Chondrocyte (in vitro differentiated cells): ENCODE measurements around the gene GLUD2. TPM values are rescaled to one million over a fixed set of nuclear protein-coding genes. Genes with fewer than 3 reads are reported as not detected.

Experiments used
- DNase-seq: peaks from one replicate; pipeline ENCODE4 v3.0.0; 2021; ENCODE audit warnings: mixed read lengths, low spot score
- H3K27ac Mint-ChIP-seq: one replicate; pipeline ENCODE4 v1.8.0; 2021; ENCODE audit warnings: mild to moderate bottlenecking, moderate library complexity, mixed read lengths; ENCODE audit not compliant: unreplicated experiment
- H3K27me3 Mint-ChIP-seq: 2 replicates; pipeline ENCODE4 v1.8.0; 2021; ENCODE audit warnings: low read depth, mixed read lengths
- H3K36me3 Mint-ChIP-seq: 2 replicates; pipeline ENCODE4 v1.8.0; 2021; ENCODE audit warnings: low read depth, mixed read lengths
- H3K4me1 Mint-ChIP-seq: 2 replicates; pipeline ENCODE4 v1.8.0; 2021; ENCODE audit warnings: low read depth, mild to moderate bottlenecking, mixed read lengths
- H3K4me3 Mint-ChIP-seq: one replicate; pipeline ENCODE4 v1.8.0; 2021; ENCODE audit warnings: mild to moderate bottlenecking, moderate library complexity, mixed read lengths; ENCODE audit not compliant: unreplicated experiment
- H3K9me3 Mint-ChIP-seq: 2 replicates; pipeline ENCODE4 v1.8.0; 2021; ENCODE audit warnings: low read depth, mixed read lengths
- total RNA-seq: library from RNA; stranded (reverse); gene quantifications from 3 replicates; pipeline ENCODE4 v1.2.1, GENCODE V29; 2021
- TF ChIP-seq, protein P1 (sequence below): fragments of 200-600 bp; sonication (generic); IDR thresholded peaks from 2 replicates; pipeline ENCODE4 v1.5.0; 2021; ENCODE audit warnings: antibody characterized with exemption, mild to moderate bottlenecking, moderate library complexity

Gene GLUD2
- total RNA-seq, 1 donor from 2014 or later, result 0.42 TPM

DNA sequence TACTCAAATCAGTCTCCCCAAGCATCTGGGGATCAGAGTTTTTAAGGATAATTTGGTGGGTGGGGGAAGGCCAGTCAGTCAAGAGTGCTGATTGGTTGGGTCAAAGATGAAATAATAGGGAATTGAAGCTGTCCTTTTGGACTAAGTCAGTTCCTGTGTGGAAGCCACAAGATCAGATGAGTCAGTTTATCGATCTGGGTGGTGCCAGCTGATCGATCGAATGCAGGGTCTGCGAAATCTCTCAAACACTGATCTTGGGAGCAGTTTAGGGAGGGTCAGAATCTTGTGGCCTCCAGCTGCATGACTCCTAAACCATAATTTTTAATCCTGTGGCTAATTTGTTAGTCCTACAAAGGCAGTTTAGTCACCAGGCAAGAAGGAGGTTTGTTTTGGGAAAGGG lies 17.3 kb upstream of the GLUD2 start:
- H3K4me3 Mint-ChIP-seq, result no peak overlapping the region
- TF ChIP-seq, protein P1, sequence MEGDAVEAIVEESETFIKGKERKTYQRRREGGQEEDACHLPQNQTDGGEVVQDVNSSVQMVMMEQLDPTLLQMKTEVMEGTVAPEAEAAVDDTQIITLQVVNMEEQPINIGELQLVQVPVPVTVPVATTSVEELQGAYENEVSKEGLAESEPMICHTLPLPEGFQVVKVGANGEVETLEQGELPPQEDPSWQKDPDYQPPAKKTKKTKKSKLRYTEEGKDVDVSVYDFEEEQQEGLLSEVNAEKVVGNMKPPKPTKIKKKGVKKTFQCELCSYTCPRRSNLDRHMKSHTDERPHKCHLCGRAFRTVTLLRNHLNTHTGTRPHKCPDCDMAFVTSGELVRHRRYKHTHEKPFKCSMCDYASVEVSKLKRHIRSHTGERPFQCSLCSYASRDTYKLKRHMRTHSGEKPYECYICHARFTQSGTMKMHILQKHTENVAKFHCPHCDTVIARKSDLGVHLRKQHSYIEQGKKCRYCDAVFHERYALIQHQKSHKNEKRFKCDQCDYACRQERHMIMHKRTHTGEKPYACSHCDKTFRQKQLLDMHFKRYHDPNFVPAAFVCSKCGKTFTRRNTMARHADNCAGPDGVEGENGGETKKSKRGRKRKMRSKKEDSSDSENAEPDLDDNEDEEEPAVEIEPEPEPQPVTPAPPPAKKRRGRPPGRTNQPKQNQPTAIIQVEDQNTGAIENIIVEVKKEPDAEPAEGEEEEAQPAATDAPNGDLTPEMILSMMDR, result no peak
- H3K27ac Mint-ChIP-seq, result no peak overlapping the region
- peaks cover 3% of the 10 kb centered on the region for H3K9me3 Mint-ChIP-seq
- H3K4me1 Mint-ChIP-seq, result no peaks in the 10 kb centered on the region
- H3K27me3 Mint-ChIP-seq, result peaks cover 8% of the 10 kb centered on the region
- no peaks in the 10 kb centered on the region for H3K36me3 Mint-ChIP-seq
- no peak for DNase-seq

DNA sequence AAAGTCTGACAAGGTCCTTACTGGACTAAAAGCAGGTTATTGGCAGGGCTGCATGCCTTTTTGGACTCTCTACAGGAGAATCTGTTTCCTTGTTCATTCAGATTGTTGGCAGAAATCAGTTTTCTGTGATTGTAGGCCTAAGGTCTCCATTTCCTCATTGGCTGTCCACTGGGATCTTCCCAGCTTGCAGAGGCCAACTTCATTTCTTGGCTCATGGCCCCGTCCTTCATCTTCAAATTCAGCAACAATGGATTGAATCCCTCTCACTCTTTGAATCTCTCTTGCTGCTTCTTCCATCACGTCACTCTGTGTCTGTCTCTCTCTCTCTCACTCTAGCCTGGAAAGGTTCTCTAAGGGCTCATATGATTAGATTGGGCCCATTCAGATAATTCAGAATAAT lies 14.9 kb upstream of the GLUD2 start:
- TF ChIP-seq, protein P1, result no peak
- Mint-ChIP-seq H3K9me3 (peaks cover 3% of the 10 kb centered on the region), H3K36me3 (no peaks in the 10 kb centered on the region), H3K27me3 (peaks cover 10% of the 10 kb centered on the region), H3K4me3 (no peak overlapping the region), H3K4me1 (no peaks in the 10 kb centered on the region), H3K27ac (no peak overlapping the region)
- DNase-seq, result no peak

DNA sequence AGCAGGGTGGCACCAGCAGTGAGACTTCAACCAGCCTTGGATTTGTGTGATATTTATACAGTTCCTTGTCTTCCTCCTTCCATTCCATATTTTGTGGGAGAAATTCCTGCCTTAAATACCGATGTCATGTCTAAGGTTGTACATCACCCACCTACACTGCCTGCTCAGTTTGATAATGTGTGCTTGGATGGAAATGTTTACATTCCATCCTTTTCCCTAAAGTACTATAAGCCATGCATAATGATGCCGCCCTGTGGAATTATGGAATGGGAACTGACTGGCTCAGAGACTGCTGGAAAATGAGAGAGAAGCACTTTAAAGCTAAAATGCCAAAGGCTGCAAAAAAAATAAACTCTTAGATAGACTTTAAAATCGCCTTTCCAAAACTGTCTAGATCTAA lies 11.3 kb upstream of the GLUD2 start:
- Mint-ChIP-seq H3K36me3 (no peaks in the 10 kb centered on the region), H3K4me1 (no peaks in the 10 kb centered on the region), H3K27ac (no peak overlapping the region), H3K4me3 (no peak overlapping the region), H3K9me3 (peaks cover 3% of the 10 kb centered on the region), H3K27me3 (peaks cover 9% of the 10 kb centered on the region)
- TF ChIP-seq, protein P1, result no peak
- DNase-seq, result no peak

DNA sequence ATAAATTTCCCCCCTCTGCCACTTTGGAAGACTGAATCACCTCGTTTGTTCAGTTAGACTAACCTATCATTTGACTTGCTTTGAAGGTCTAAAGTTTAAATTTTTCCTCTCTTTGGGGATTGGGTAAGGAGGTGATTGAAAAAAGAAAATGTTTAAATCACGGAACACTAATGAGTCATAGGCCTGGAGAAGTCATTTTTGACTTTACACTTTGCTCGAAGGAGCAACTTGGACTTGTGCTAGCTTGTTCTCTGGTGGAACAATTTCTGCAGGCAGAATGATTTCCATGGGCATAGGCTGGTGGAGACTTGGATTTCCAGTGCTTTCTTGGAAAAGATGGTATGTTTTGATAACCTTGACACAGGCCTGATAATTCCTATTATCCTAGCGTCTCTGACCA lies 10.5 kb upstream of the GLUD2 start:
- no peak for DNase-seq
- Mint-ChIP-seq H3K9me3 (peaks cover 3% of the 10 kb centered on the region), H3K4me1 (no peaks in the 10 kb centered on the region), H3K4me3 (no peak overlapping the region), H3K27me3 (peaks cover 9% of the 10 kb centered on the region), H3K27ac (no peak overlapping the region), H3K36me3 (no peaks in the 10 kb centered on the region)
- TF ChIP-seq, protein P1, result no peak

DNA sequence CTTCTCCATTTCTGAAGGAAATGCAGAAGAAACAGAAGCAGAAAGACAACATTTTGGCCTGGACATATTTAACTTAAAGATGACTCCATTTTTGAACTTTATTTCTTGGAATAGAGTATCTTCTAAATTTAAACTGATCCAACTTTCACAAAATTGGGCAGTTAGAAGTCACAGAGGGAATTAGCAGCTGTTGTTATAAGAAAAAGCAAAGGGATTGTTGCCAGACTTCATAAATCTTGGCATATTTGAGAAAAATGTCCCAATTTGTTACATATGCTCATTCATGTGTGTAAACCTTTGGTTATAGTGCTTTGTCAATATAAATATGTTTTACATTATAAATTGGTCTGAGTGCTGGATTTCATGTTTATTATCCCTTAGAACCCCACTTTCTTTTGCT lies 3.4 kb downstream of the GLUD2 start:
- no peaks in the 10 kb centered on the region for H3K36me3 Mint-ChIP-seq
- no peak overlapping the region for H3K4me3 Mint-ChIP-seq
- H3K27ac Mint-ChIP-seq, result no peak overlapping the region
- TF ChIP-seq, protein P1, result no peak
- H3K9me3 Mint-ChIP-seq, result peaks cover 3% of the 10 kb centered on the region
- H3K27me3 Mint-ChIP-seq, result peaks cover 4% of the 10 kb centered on the region
- DNase-seq, result no peak
- H3K4me1 Mint-ChIP-seq, result peaks cover 4% of the 10 kb centered on the region
